Stimulated activated CD4-positive, alpha-beta T cell treated with anti-CD3 and anti-CD28 coated beads, Interleukin-2, amount 100 ng/mL, for 48 hours (primary cell): ENCODE data around the gene DUOX1.

Experiments used
- DNase-seq, 2 donors: peaks; one replicate each; pipeline ENCODE4 v3.0.0-alpha.2; 2020

Gene DUOX1

GRCh38 chr15:45143946-45144345 lies 14.2 kb downstream of the DUOX1 start:
- no peak for DNase-seq

GRCh38 chr15:45144775-45145174 lies 15.0 kb downstream of the DUOX1 start:
- DNase-seq: no peak

- DNase-seq: no peak
Measured at GRCh38 chr15:45146405-45146804, 16.6 kb downstream of the DUOX1 start.

GRCh38 chr15:45147606-45148005 lies 17.8 kb downstream of the DUOX1 start:
- DNase-seq: no peak

- no peak for DNase-seq
Measured at GRCh38 chr15:45148076-45149059, 18.6 kb downstream of the DUOX1 start.

- DNase-seq: no peak
Measured at GRCh38 chr15:45149060-45149459, 19.3 kb downstream of the DUOX1 start.

GRCh38 chr15:45150481-45150880 lies 20.7 kb downstream of the DUOX1 start:
- DNase-seq: no peak

GRCh38 chr15:45150997-45151396 lies 21.2 kb downstream of the DUOX1 start:
- no peak for DNase-seq

GRCh38 chr15:45151998-45152828 lies 22.4 kb downstream of the DUOX1 start:
- no peak for DNase-seq

GRCh38 chr15:45155739-45156138 lies 25.9 kb downstream of the DUOX1 start:
- no peak for DNase-seq

GRCh38 chr15:45156744-45157455 lies 27.1 kb downstream of the DUOX1 start:
- DNase-seq: no peak

GRCh38 chr15:45157974-45158373 lies 28.2 kb downstream of the DUOX1 start:
- DNase-seq: no peak

- DNase-seq: no peak
Measured at GRCh38 chr15:45161666-45162065, 31.9 kb downstream of the DUOX1 start.

- peak; percentile 42 to 52 for DNase-seq
Measured at GRCh38 chr15:45162771-45163507, 33.1 kb downstream of the DUOX1 start.

- no peak for DNase-seq
Measured at GRCh38 chr15:45163508-45163856, 33.7 kb downstream of the DUOX1 start.

- no peak for DNase-seq
Measured at GRCh38 chr15:45164914-45165313, 35.1 kb downstream of the DUOX1 start.

- DNase-seq: no peak
Measured at GRCh38 chr15:45165536-45165935, 35.7 kb downstream of the DUOX1 start.

GRCh38 chr15:45166834-45167630 lies 37.2 kb downstream of the DUOX1 start:
- DNase-seq: peak; percentile 75 to 78

- no peak for DNase-seq
Measured at GRCh38 chr15:45167631-45168205, 37.9 kb downstream of the DUOX1 start.

GRCh38 chr15:45168286-45168685 lies 38.5 kb downstream of the DUOX1 start:
- DNase-seq: no peak
